HG02678 (cell line): ENCODE measurements around the gene PRLR.
A peak's percentile ranks its signal among the peaks of the same experiment; 100 is the strongest.
"Not testable (repeated sequence)": the region's sequence is repeated elsewhere in the genome, so short reads cannot be mapped to it uniquely, and the experiment has no call there.

Experiments
- ATAC-seq: cut with Tn5 transposase; IDR thresholded peaks from one replicate; pipeline ENCODE4 v1.9.1; 2021; ENCODE audit warnings: mild to moderate bottlenecking, moderate library complexity; ENCODE audit not compliant: unreplicated experiment

Gene PRLR

DNA sequence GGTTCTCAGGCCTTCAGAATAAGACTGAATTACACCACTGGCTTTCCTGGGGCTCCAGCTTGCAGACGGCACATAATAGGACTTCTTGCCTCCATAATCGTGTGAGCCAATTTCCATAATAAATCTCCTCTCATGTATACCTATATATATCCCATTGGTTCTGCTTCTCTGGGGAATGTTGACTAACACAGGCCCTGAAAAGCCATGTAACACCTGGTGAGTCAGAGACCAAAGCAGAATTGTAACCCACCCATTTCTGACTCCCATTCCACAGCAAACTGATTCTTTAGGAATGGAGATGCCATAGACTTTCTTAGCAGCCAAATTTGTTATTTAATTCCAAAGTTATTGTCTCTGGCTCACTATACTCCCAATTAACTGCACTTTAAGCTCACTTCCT lies 97.1 kb downstream of the PRLR start:
- ATAC-seq: no peak

GRCh38 chr5:35131723-35132122 lies 98.6 kb downstream of the PRLR start:
- no peak for ATAC-seq

DNA sequence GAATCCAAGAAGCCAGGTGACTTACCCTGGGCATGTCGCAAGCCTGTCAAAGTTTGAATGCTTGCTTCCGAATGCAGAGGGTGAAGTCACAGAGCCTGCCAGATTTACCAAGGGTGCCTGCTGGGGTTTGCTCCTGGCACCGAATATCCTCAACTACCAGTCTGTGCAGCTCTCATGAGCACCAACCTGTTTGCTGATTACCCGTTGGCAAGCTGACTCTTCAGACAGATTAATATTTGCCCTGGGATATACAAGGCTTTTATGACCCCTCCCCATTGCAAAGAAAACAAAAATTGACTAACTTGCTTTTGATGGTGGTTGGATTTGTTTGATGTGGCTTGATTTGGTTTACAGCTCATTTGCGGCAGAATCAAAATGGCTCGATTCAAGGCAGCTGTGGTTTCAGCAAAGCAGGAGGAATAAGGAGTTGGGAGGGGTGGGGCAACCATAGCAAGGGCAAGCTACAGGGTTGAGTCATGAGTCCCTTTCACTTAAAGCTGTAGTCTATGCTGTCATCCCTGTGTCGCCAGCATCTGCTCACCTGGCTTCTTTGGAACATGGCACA lies 100.3 kb downstream of the PRLR start:
- ATAC-seq: peak; percentile 47

DNA sequence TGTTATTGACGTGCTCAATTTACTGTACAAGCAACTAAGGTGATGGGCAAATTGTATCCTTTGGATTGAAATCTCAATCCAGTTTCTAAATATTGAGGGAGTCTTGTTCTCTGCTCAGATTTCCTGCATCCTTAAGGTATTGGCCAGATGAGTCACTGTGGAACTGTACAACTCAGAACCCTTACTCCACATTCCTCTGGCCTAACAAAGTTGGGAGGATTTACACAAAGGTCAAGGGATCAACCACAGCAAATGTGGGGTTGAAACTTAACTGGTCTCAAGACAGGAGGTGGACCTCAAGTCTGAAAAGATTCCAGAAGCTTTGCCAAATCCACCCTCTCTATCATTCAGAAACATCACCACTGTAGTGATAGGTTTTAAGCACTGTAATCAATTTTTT lies 101.0 kb downstream of the PRLR start:
- no peak for ATAC-seq

DNA sequence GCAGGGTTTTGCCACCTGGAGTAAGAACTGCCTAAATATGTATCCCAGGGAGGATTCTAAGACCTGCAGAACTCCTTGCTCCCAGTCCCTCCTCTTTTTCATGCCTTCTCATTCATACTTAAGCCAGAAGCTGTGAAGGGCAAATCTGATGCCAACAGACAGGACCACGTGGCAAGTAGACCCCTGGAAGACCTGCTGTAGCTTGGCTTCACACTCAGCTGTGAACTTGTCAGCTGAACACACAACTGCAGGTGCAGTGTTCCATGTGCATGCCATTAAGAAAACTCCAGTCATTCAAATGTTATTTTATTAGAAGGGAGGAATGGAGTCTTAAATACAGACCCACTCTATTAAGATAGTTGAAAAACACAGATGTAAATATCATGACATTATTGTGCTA lies 103.3 kb downstream of the PRLR start:
- ATAC-seq: no peak

GRCh38 chr5:35125746-35126145 lies 104.5 kb downstream of the PRLR start:
- no peak for ATAC-seq

DNA sequence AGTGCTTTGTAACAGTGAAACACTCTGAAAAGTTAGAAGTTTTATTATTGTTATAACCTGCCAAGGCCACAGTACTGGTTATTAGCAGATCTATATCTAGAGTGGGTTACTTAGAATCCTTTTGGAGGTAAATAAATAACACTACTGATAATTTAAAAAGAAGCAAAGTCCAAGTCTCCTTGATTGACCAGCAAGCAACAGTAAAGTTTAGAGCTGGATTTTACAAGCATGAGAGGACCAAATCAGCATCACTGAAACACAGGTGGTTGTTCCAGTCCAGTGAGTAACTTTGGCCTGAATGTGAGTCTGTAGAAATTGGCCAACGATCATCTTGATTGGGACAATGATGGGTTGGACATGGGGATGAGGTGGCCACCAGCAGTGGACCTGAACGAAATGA lies 105.4 kb downstream of the PRLR start:
- ATAC-seq: no peak

DNA sequence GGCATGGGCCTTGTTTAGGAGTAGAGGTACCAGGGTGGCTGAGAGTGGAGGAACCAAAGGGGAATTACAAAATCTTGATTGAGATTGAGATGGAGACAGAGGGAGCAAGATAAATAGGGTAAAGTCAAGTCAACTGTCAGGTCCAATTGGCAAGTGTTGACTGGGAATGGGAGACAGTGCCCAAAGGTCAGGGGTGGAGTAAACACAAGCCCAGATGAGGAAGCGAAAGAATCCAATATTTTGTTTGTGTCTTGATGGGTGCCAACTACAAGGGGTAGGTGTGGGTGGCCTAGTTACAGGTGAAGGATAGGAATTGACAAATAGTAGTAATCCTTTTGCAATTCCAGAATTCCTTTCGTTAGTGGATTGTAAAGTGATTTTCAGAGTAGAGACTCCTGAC lies 107.5 kb downstream of the PRLR start:
- ATAC-seq: no peak

GRCh38 chr5:35120715-35121114 lies 109.6 kb downstream of the PRLR start:
- no peak for ATAC-seq

GRCh38 chr5:35117967-35118366 lies 112.3 kb downstream of the PRLR start:
- peak; percentile 76 for ATAC-seq

DNA sequence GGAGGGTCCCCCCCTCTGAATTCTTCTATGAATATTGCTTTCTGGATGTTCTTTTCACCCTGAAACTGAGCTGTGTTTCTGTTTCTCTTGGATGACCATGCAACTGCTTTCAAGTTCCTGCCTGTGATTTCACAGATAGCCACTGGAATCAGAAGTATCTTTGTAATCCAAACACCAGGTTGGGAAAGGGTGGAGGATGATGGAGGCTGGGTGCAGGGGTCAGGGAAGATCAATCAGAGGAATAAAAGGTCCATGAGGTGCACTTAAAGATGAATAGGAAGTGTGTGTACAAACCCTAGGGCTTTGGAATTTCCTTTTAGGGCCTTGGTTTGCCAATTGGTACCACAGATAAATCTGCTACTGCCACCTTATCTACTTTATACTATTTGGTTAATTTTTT lies 114.4 kb downstream of the PRLR start:
- no peak for ATAC-seq

DNA sequence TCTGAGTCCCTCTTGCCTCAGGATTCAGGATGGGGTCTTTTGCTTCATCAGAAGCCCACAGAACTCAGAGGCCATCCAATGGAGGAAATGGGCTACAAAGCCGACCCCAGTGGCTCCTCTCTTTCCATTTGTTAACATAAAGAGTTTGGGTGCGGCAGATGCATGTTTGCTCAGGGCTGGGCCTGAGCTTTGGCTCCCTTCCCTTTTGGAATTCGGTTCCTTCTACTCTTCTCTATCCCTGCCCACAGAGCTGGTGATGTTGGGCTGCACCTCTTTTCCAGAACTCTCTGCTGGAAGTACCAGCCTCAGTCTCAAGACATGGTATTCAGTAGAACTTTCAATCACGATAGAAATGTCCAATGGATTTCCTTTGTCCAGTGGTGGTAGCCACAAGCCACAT lies 115.6 kb downstream of the PRLR start:
- no peak for ATAC-seq

DNA sequence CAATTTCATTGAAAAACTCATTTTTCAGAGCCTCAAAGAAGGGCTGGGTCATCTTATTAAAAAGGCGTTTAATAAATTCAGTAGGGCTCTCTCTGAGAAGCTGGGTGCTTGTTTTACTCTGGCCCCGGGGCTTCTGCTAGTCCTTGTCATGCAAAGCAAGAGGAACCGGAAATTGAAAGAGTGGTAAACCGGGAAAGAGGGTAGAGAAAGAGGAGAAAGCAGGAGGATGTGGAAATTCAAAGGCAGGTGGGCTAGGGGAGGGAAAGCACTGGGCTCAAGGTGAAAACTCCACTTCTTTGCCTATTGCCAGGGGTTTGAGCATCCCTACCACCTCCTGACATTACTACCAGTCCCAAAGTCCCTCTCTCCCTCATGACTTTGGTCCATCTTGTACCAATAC lies 118.0 kb downstream of the PRLR start:
- no peak for ATAC-seq

GRCh38 chr5:35104550-35104949 lies 125.7 kb downstream of the PRLR start:
- not testable (repeated sequence) for ATAC-seq

GRCh38 chr5:35103637-35104299 lies 126.5 kb downstream of the PRLR start:
- ATAC-seq: no peak

DNA sequence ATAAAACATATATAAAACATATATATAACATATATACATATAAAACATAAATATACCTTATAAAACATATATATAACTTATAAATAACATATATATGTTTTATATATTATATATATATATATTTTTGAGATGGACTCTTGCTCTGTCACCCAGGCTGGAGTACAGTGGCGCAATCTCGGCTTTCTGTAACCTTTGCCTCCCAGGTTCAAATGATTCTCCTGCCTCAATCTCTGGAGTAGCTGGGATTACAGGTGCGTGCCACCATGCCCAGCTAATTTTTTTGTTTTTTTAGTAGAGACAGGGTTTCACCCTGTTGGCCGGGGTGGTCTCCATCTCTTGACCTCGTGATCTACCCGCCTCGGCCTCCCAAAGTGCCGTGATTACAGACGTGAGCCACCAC lies 128.6 kb downstream of the PRLR start:
- ATAC-seq: not testable (repeated sequence)

GRCh38 chr5:35101016-35101415 lies 129.3 kb downstream of the PRLR start:
- ATAC-seq: no peak

DNA sequence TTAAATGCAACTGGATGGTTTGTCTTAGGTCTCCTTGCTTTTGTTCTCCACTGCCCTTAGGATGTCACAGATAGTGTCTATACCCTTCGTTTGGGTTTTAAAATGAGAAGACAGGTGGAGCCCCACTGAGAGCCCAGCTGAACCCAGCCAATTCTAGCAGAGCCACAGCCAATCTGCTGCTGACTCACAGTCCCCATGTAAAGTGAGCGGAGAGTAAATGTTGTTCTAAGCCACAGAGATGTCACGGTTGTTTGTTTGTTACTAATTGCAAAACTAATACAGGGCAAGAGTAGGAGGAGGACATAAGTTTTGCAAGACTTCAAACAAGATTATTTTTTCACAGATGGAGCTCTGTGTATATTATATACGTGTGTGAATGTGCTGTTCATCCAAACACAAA lies 132.1 kb downstream of the PRLR start:
- no peak for ATAC-seq

DNA sequence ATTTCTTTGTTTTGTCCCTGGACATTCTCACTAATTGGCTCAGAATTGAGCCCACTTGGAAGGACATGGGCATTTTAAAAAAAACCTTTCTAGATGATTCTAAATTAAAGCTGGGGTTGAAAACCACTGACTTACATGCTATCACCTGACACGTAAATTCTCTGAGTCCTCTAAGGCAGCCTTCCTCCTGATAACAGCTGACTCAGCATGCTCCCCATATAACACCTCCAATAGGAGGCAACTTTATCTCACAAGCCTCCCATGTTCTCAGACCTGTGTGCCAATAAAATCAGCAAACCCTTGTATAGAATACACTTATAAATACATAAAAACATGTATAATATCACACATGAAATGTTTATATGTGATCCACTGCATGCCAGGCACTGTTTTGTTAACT lies 133.4 kb downstream of the PRLR start:
- ATAC-seq: no peak

GRCh38 chr5:35096216-35096615 lies 134.1 kb downstream of the PRLR start:
- no peak for ATAC-seq

DNA sequence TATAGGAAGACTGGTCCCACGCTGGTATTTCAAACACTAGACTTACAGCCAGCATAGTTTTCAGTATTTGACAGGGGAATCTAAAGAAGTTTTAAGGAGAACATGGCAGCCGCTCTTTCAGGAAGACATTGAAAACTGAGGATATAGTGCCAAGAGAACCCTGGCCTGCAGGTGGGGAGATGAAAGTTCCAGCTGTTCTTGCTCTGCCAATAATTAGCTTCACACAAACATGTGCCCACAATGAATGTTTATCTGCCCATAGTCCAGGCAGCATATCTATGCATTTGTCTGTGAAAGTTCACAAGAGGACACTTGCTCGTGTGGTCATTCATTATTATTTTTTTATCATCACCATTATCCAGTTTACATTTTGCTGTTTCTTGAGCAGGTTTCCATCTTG lies 134.9 kb downstream of the PRLR start:
- ATAC-seq: no peak

DNA sequence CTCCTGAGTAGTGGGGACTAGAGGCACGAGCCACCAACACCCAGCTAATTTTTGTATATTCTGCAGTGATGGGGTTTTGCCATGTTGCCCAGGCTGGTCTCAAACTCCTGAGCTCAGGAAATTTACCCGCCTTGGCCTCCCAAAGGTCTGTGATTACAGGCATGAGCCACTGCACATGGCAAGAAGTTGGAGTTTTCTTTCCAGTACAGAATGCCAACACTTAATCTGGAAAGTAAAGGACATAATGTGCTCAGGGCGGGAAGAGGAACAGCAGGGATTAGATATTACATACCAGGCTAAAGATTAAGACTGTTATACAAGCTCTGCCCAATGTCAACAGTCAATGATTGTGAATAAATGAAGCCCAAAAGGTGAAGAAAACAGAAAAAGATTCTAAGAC lies 135.3 kb downstream of the PRLR start:
- ATAC-seq: no peak

DNA sequence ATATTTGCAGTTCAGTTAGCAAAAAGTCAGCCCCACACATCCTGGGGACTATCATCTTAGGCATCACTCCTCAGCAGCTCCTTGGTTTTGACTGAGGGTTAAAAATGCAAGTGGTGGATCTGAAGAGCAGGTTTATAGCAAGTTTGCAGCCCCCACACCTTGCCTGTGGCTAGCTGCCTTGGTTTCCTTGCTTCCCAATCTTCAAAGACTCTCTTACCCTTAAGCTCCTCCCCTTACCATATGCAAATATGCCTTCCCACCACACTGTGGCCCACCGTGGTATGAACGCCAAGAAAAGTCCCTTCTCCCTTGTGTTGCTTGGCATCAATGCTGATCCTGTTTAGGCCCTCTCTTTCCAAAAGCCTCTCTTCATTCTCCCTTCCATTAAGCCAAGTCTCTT lies 137.6 kb downstream of the PRLR start:
- ATAC-seq: no peak
